K562 (cell line): Measurements from ENCODE around the gene CACTIN. TPM values are rescaled to one million over a fixed set of nuclear protein-coding genes. Genes with fewer than 3 reads are reported as not detected.

Experiments used
- C11orf30 ChIP-seq: fragments of 450-650 bp; IDR thresholded peaks from 2 replicates; pipeline ENCODE4 v1.6.1; 2016; ENCODE audit warnings: low read depth, mild to moderate bottlenecking
- E2F3 ChIP-seq: fragments of 250-450 bp; sonication (Bioruptor Pico); IDR thresholded peaks from 2 replicates; pipeline ENCODE4 v1.4.0; 2020; ENCODE audit warnings: mild to moderate bottlenecking
- MIER1 ChIP-seq: fragments of 450-650 bp; IDR thresholded peaks from 2 replicates; pipeline ENCODE4 v1.6.1; 2016; ENCODE audit warnings: antibody characterized with exemption, mild to moderate bottlenecking, low read depth
- MXI1 ChIP-seq: IDR thresholded peaks from 2 replicates; pipeline ENCODE4 v1.6.1; 2011; ENCODE audit warnings: low read depth, mild to moderate bottlenecking, improper control_type of control experiment, low read length
- PHB2 ChIP-seq: fragments of 450-650 bp; IDR thresholded peaks from 2 replicates; pipeline ENCODE4 v1.6.1; 2017; ENCODE audit warnings: low read depth
- PRMT5 ChIP-seq: sonication (generic); formaldehyde crosslinking; IDR thresholded peaks from 2 replicates; pipeline ENCODE4 v1.5.0; 2020; ENCODE audit warnings: missing genetic modification reagents
- SIN3B ChIP-seq: fragments of 450-650 bp; IDR thresholded peaks from 2 replicates; pipeline ENCODE4 v1.6.1; 2017; ENCODE audit warnings: low read depth, mild to moderate bottlenecking, moderate library complexity
- STAT5B ChIP-seq: fragments of 250-450 bp; sonication (Bioruptor Pico); IDR thresholded peaks from 2 replicates; pipeline ENCODE4 v1.8.0; 2021; ENCODE audit warnings: mild to moderate bottlenecking, inconsistent platforms
- YY1 ChIP-seq, 3 experiments: IDR thresholded peaks; 2 replicates each; pipeline ENCODE4 v1.6.1; 2011; ENCODE audit warnings: low read length in 2 of 3, mild to moderate bottlenecking in 2 of 3, moderate library complexity in 2 of 3, borderline replicate concordance in 1 of 3, control low read depth in 1 of 3, low read depth in 1 of 3; ENCODE audit not compliant: insufficient read depth in 3 of 3, insufficient replicate concordance in 2 of 3, control insufficient read depth in 1 of 3, insufficient read length in 1 of 3; ENCODE audit errors: extremely low read depth in 1 of 3
- ZFPM2 ChIP-seq: fragments of 250-450 bp; sonication (Bioruptor Pico); IDR thresholded peaks from 2 replicates; pipeline ENCODE4 v1.5.1; 2022; ENCODE audit warnings: mild to moderate bottlenecking
- ZNF551 ChIP-seq: fragments of 250-450 bp; sonication (Bioruptor Pico); IDR thresholded peaks from 2 replicates; pipeline ENCODE4 v1.5.0; 2021; ENCODE audit warnings: mild to moderate bottlenecking, moderate library complexity
- polyA plus RNA-seq, 8 experiments: library from polyadenylated mRNA; depleted of rRNA in 4 of 8; stranded (reverse) in 5 of 8; unstranded in 3 of 8; fragments of >200 nt; fragmentation: Nextera tagmentation in 2 of 8; fragmentation: Illumina TruSeq in 1 of 8; extraction: Ambion mirVana in 2 of 8; extraction: Trizol in 1 of 8; gene quantifications; 2 replicates each; pipeline versions ENCODE4 v1.2.1 to v1.2.3, GENCODE V29; 2011 to 2014; ENCODE audit warnings: inconsistent platforms in 1 of 8, missing spikeins in 1 of 8
- total RNA-seq, 7 experiments: library from RNA; depleted of rRNA in 6 of 7; stranded (reverse); fragments of >200 nt in 6 of 7; fragmentation: Illumina TruSeq in 2 of 7; extraction: Trizol in 2 of 7; gene quantifications; 2 replicates each; pipeline versions ENCODE4 v1.2.1 to v1.2.3, GENCODE V29; 2011 to 2021; ENCODE audit warnings: low replicate concordance in 1 of 7
- TF ChIP-seq, protein P1 (sequence below): sonication (generic); formaldehyde crosslinking; IDR thresholded peaks from 2 replicates; pipeline ENCODE4 v1.8.0; 2022; ENCODE audit warnings: mild to moderate bottlenecking, low read depth, missing genetic modification reagents
- TF ChIP-seq, protein P2 (sequence below): fragments of 200-600 bp; sonication (generic); IDR thresholded peaks from one replicate; pipeline ENCODE4 v1.6.1; 2012; ENCODE audit warnings: mild to moderate bottlenecking, low read depth, low read length, inconsistent platforms

The CACTIN gene
- total and polyA plus RNA-seq, 9 of the 15 experiments (the other 6 are each of a cell fraction or from before 2014, with no cell fraction given): 0.15 to 49.2 (median 15.0) TPM

DNA sequence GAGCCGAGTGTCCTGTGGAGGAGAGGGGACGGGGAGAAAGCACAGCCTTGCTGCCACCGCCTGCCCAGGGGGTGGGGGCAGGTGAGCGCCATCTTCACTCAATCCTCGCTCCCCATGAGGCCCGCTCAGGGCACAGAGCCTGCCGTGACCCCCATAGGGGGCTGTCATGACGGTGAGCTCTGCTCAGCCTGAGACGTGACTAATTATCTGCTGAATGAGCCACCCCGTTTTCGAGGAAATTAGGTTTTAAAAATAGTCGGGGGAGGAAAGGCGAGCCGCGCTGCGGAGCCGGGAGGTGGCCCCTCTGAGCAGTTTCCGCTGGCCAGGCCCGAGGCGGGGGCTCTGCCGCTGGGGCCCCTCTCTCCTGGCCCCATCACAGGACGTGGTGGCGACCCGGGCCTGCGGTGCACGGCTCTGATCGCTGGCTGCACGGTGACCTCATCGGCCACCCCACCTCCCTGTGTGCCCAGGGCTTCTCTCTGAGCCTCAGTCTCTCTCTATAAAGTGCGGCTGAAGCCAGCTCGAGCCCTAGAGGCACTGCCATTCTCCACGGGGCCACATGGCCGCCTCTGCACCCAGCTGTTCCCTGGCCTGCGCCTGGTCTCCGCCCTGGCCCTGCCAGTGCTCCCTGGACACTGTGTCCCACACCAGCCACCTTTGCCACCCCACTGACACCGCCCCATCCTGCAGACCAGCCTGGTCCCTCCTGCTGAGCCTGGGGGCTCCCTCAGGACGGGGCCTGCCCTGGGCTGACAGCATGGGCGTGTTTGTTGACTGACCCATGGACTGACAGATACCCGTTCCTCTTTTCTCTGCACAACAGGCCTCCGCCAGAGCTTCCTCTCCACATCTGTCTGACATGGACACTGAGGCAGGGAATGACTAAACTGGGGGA, 45.3 kb upstream of the CACTIN start (continued):
- no peak for TF ChIP-seq PHB2
- TF ChIP-seq, protein P1, sequence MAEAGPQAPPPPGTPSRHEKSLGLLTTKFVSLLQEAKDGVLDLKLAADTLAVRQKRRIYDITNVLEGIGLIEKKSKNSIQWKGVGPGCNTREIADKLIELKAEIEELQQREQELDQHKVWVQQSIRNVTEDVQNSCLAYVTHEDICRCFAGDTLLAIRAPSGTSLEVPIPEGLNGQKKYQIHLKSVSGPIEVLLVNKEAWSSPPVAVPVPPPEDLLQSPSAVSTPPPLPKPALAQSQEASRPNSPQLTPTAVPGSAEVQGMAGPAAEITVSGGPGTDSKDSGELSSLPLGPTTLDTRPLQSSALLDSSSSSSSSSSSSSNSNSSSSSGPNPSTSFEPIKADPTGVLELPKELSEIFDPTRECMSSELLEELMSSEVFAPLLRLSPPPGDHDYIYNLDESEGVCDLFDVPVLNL (CRISPR knock-in tag): no peak
- no peak for TF ChIP-seq SIN3B
- TF ChIP-seq C11orf30: no peak
- TF ChIP-seq MXI1: no peak
- TF ChIP-seq MIER1: no peak
- no peak for TF ChIP-seq ZFPM2 (CRISPR knock-in tag)
- TF ChIP-seq ZNF551 (CRISPR knock-in tag): no peak
- no peak for TF ChIP-seq PRMT5 (CRISPR knock-in tag)
- TF ChIP-seq YY1 (IDR thresholded peaks at IDR 0.05; ENCODE audit: borderline replicate concordance in 1 of 3, control insufficient read depth in 1 of 3, extremely low read depth in 1 of 3, insufficient read depth in 3 of 3, insufficient read length in 1 of 3, insufficient replicate concordance in 2 of 3, low read depth in 1 of 3, low read length in 2 of 3): peak in 1 of 3 experiments; percentile 60
- TF ChIP-seq E2F3: no peak
- TF ChIP-seq, protein P2, sequence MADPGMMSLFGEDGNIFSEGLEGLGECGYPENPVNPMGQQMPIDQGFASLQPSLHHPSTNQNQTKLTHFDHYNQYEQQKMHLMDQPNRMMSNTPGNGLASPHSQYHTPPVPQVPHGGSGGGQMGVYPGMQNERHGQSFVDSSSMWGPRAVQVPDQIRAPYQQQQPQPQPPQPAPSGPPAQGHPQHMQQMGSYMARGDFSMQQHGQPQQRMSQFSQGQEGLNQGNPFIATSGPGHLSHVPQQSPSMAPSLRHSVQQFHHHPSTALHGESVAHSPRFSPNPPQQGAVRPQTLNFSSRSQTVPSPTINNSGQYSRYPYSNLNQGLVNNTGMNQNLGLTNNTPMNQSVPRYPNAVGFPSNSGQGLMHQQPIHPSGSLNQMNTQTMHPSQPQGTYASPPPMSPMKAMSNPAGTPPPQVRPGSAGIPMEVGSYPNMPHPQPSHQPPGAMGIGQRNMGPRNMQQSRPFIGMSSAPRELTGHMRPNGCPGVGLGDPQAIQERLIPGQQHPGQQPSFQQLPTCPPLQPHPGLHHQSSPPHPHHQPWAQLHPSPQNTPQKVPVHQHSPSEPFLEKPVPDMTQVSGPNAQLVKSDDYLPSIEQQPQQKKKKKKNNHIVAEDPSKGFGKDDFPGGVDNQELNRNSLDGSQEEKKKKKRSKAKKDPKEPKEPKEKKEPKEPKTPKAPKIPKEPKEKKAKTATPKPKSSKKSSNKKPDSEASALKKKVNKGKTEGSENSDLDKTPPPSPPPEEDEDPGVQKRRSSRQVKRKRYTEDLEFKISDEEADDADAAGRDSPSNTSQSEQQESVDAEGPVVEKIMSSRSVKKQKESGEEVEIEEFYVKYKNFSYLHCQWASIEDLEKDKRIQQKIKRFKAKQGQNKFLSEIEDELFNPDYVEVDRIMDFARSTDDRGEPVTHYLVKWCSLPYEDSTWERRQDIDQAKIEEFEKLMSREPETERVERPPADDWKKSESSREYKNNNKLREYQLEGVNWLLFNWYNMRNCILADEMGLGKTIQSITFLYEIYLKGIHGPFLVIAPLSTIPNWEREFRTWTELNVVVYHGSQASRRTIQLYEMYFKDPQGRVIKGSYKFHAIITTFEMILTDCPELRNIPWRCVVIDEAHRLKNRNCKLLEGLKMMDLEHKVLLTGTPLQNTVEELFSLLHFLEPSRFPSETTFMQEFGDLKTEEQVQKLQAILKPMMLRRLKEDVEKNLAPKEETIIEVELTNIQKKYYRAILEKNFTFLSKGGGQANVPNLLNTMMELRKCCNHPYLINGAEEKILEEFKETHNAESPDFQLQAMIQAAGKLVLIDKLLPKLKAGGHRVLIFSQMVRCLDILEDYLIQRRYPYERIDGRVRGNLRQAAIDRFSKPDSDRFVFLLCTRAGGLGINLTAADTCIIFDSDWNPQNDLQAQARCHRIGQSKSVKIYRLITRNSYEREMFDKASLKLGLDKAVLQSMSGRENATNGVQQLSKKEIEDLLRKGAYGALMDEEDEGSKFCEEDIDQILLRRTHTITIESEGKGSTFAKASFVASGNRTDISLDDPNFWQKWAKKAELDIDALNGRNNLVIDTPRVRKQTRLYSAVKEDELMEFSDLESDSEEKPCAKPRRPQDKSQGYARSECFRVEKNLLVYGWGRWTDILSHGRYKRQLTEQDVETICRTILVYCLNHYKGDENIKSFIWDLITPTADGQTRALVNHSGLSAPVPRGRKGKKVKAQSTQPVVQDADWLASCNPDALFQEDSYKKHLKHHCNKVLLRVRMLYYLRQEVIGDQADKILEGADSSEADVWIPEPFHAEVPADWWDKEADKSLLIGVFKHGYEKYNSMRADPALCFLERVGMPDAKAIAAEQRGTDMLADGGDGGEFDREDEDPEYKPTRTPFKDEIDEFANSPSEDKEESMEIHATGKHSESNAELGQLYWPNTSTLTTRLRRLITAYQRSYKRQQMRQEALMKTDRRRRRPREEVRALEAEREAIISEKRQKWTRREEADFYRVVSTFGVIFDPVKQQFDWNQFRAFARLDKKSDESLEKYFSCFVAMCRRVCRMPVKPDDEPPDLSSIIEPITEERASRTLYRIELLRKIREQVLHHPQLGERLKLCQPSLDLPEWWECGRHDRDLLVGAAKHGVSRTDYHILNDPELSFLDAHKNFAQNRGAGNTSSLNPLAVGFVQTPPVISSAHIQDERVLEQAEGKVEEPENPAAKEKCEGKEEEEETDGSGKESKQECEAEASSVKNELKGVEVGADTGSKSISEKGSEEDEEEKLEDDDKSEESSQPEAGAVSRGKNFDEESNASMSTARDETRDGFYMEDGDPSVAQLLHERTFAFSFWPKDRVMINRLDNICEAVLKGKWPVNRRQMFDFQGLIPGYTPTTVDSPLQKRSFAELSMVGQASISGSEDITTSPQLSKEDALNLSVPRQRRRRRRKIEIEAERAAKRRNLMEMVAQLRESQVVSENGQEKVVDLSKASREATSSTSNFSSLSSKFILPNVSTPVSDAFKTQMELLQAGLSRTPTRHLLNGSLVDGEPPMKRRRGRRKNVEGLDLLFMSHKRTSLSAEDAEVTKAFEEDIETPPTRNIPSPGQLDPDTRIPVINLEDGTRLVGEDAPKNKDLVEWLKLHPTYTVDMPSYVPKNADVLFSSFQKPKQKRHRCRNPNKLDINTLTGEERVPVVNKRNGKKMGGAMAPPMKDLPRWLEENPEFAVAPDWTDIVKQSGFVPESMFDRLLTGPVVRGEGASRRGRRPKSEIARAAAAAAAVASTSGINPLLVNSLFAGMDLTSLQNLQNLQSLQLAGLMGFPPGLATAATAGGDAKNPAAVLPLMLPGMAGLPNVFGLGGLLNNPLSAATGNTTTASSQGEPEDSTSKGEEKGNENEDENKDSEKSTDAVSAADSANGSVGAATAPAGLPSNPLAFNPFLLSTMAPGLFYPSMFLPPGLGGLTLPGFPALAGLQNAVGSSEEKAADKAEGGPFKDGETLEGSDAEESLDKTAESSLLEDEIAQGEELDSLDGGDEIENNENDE: no peak
- TF ChIP-seq STAT5B (CRISPR knock-in tag): no peak
